OCI-M2 (cell line): ENCODE data around the gene KLRC3.
"Not testable (repeated sequence)": the region's sequence is repeated elsewhere in the genome, so short reads cannot be mapped to it uniquely, and the experiment has no call there.

Experiments used
- DNase-seq: peaks from one replicate; lab custom pipeline; 2025; ENCODE audit not compliant: unreplicated experiment; lab: John Stamatoyannopoulos, UW

The KLRC3 gene

GRCh38 chr12:10420334-10420733, at the start of gene KLRC3:
Gene KLRC3, minus strand, starts transcription at chr12:10420595. Its CDS starts 45 bp downstream, at chr12:10420550.
- DNase-seq = not testable (repeated sequence)

- DNase-seq = no peak
These were observed 49.3 kb upstream of the KLRC3 start for GRCh38 chr12:10469701-10470100.

GRCh38 chr12:10466311-10466710, 45.9 kb upstream of the KLRC3 start:
- DNase-seq = no peak

GRCh38 chr12:10457760-10458159, 37.4 kb upstream of the KLRC3 start:
- no peak for DNase-seq

- DNase-seq = no peak
These were observed 36.5 kb upstream of the KLRC3 start for GRCh38 chr12:10456856-10457255.

- DNase-seq = no peak
These were observed 35.4 kb upstream of the KLRC3 start for GRCh38 chr12:10455766-10456165.

- DNase-seq = no peak
These were observed 34.1 kb upstream of the KLRC3 start for GRCh38 chr12:10454531-10454930.

GRCh38 chr12:10453156-10453555, 32.8 kb upstream of the KLRC3 start, which contains the start of gene KLRC1:
Gene KLRC1, minus strand, starts transcription at chr12:10453377. Its CDS starts 2,221 bp downstream, at chr12:10451156.
- DNase-seq = no peak

- no peak for DNase-seq
These were observed 27.8 kb upstream of the KLRC3 start for GRCh38 chr12:10448236-10448635.

GRCh38 chr12:10446052-10446451, 25.7 kb upstream of the KLRC3 start:
- DNase-seq = not testable (repeated sequence)

GRCh38 chr12:10441144-10441543, 20.7 kb upstream of the KLRC3 start:
- DNase-seq = not testable (repeated sequence)

GRCh38 chr12:10439608-10440274, 19.3 kb upstream of the KLRC3 start:
- DNase-seq = not testable (repeated sequence)

GRCh38 chr12:10437601-10438000, 17.2 kb upstream of the KLRC3 start:
- not testable (repeated sequence) for DNase-seq

- not testable (repeated sequence) for DNase-seq
These were observed 15.4 kb upstream of the KLRC3 start, which contains the start of gene KLRC2 for GRCh38 chr12:10435816-10436215. Gene KLRC2, minus strand, starts transcription at chr12:10436010. Its CDS starts 24 bp downstream, at chr12:10435986.

- not testable (repeated sequence) for DNase-seq
These were observed 10.2 kb upstream of the KLRC3 start for GRCh38 chr12:10430623-10431022.

- DNase-seq = not testable (repeated sequence)
These were observed 5.5 kb upstream of the KLRC3 start for GRCh38 chr12:10425938-10426337.

GRCh38 chr12:10424260-10424899, 4.0 kb upstream of the KLRC3 start:
- DNase-seq = not testable (repeated sequence)

GRCh38 chr12:10422159-10422558, 1.8 kb upstream of the KLRC3 start:
- DNase-seq = not testable (repeated sequence)

- DNase-seq = no peak
These were observed 11.0 kb downstream of the KLRC3 start, which contains the start of gene KLRC4 for GRCh38 chr12:10409392-10409791. Gene KLRC4, minus strand, starts transcription at chr12:10409757. Its CDS starts 182 bp downstream, at chr12:10409575.

GRCh38 chr12:10408842-10409241, 11.6 kb downstream of the KLRC3 start:
- DNase-seq = no peak

GRCh38 chr12:10406725-10407124, 13.7 kb downstream of the KLRC3 start:
- no peak for DNase-seq

GRCh38 chr12:10405294-10405693, 15.1 kb downstream of the KLRC3 start:
- no peak for DNase-seq
